Neural cell (in vitro differentiated cells): Measurements from ENCODE around the gene COMP.

Source experiments
- CTCF ChIP-seq: fragments of 450-650 bp; IDR thresholded peaks from 2 replicates; pipeline ENCODE4 v1.5.1; 2014; ENCODE audit warnings: antibody characterized with exemption, mild to moderate bottlenecking, moderate library complexity; ENCODE audit not compliant: poor library complexity, severe bottlenecking
- SMC3 ChIP-seq: fragments of 450-650 bp; conservative IDR thresholded peaks from 2 replicates; pipeline ENCODE4 v1.6.1; 2014; ENCODE audit warnings: antibody characterized with exemption, mild to moderate bottlenecking, moderate library complexity; ENCODE audit not compliant: poor library complexity

GRCh38 chr19:18764591-18765051 is 26.5 kb downstream of the COMP start:
- TF ChIP-seq SMC3 (no peak), CTCF (no peak)
